Measurements from ENCODE around the gene BAZ2B.
A peak's percentile ranks its signal among the peaks of the same experiment; 100 is the strongest.

Gene BAZ2B

DNA sequence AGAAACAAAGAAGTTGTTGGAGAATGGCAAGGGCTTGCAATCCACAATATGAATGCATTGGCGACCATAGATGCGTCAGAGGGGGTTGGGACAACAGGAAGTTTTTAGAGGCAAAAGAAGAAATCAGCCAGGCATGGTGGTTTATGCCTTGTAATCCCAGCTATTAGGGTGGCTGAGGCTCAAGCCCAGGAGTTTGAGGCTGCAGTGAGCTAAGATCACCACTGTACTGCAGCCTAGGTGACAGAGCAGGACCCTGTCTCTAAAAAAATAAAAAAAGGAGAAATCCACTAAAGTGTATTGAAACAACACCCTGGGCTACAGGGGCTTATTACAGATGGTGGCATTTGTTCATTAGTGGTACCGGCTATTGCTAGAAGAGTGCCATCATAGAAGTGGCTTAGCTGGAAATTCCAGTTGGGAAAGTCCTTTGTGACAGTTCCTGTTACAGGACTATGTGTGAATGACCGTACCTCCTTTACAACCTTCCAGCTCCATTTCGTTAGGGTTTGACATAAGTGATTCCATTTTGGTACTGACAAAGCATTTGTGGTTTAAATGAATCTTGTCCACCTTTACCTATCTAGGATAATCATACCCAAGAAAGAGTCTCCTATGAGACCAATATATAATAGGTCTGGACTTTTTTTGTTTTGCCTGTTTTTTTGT, 319.2 kb downstream of the BAZ2B start:
- DNase-seq = no peak

DNA sequence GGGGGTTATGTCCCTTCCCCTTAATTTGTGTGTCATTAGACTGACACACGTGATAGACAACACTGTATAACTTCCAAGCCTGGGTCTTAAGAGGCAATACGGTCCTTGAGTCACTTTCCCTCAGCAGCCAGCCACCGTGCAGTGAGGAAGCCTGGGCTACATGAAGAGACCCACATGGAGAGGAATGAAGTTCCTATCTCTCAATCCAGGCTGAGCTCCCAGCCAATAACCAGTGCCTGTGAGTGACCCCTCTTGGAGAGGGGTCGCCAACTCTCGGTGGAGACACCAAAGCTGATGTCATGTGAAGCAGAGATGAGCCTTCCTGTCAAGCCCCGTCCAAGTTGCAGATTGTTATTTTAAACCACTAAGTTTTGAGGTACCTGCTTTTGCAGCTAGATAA, 324.2 kb downstream of the BAZ2B start:
- no peak for DNase-seq

DNA sequence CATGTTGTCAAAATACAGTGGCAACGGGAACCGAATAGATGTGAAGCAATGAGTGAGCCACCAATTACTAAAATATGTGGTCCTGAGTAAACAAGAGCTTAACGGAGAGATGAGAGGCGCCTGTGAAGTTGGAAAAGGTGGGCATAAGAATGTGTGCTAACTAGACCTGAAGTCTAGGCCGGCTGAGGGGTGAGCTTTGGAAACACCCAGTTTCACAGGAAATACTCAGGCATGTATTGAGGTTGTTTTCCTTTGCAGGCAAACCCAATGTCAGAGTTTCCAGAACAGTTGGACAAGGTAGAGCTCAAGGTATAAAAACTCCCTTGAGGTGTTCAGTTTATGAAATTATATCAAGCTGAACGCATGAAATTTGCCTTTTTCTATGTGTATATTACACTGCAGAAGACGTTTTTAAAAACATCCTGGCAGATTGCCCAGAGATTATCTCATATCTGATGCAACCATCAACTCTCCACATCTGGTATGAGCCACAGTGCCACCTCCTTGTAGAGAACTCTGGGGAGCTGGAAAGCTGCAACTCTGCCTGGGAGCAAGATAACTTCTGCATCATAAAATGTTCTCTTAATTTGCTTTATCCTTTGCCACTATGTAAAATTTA, 325.9 kb downstream of the BAZ2B start:
- DNase-seq = peak; percentile 43

DNA sequence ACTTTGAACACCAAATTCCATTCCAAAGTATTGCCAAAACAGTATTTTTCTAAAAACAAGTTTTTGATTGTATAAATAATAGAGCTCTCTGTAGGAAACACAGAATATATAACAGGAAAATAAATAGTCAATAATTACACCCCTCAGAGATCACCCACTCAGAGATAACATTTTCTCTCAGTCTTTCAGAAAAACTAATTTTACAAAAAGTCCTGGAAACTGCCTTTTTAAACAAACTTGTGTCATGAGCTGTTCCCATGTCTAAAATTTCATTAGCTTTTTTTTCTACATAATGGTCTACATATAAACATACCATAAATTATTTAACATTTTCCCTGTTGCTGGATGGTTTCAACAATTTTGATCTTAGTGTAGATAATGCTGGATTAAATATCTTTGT, 328.6 kb downstream of the BAZ2B start:
- no peak for DNase-seq

DNA sequence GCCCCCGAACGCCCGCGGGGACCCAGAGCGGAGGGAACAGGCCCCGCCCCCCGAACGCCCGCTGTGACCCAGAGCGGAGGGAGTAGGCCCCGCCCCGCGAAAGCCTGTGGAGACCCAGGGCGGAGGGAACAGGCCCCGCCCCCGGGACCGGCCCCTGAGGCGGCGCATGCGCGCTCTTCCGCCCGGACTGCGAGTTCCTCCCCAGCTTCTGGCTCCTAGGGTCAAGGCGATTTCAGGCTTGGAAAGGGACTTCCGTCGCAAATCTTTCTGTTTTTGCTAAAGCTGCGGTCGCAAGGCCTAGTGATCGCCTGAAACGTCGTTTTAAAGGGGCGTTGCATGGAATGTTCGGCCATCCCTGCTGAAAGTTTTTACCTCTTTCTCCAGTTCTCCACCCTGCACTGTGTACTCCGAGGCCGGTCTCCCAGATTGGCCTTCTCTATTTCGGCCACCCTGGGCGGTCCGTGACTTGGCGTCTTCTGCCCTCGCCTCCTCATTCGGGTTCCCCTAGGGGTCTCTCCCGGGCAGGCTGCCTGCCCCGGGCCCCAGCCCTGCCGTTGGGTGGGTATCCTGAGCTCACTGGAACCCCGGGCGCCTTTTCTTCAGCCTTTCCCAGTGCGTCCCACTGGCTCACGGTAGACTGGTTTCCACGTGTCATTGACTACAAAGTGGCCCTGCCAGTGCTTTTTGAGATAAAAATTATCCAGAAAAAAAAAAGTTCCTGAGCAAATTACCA, 329.5 kb downstream of the BAZ2B start:
- DNase-seq = peak; percentile 88

DNA sequence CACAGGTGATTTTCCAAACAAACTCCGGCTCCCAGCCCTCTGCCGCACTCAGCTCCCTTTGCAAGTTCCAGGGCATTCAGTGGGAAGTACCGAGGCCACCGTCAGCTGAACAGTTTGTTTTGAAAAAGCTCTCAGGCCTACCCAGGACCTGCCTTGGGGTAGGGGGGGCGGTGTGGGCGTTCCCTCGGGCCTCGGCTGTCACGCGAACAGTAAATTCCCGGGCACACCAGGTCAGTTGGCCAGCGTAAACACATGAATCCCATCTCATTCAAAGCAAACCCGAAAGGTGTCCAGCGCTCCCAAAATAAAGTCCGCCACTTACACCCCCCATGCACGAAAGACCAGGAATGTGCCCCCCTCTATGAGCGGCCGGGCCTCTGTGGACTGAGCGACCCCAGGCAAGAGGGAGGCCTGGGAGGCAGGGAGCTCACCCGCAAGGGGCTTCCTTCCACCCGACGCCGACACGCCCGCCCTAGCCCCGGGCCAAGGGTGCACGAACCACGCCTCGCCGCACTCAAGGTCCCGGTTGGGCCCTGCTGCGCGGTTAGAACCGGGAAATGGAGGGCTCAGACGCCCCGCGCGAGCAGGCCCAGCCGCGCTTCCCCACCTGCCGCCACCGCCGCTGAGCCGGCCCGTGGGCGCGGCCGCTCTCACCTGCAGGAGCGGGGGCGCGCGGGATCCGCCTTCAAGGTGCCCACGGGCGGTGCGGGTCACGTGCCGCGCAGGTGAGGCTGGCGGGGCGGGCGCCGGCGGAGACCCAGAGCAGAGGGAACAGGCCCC, 330.2 kb downstream of the BAZ2B start, which contains the start of gene WDSUB1:
Gene WDSUB1, minus strand, starts transcription at position 775 of the 780 bp plus-strand sequence. CDS start 3,634 bp downstream, outside the sequence.
- DNase-seq = peak; percentile 15

DNA sequence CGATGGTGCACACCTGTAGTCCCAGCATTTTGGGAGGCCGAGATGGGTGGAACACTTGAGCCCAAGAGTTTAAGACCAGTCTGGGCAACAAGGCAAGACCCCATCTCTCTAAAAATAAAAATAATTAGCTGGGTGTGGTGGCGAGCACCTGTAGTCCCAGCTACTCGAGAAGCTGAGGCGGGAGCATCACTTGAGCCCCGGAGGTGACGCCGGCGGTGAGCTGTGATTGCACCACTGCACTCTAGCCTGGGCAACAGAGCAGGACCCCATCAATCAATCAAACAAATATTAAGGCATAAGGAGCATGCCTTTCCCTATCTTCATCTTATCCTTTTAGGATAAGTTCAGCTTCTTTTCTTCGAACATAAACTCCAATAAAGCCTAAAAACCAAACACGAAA, 330.9 kb downstream of the BAZ2B start:
- DNase-seq = no peak

DNA sequence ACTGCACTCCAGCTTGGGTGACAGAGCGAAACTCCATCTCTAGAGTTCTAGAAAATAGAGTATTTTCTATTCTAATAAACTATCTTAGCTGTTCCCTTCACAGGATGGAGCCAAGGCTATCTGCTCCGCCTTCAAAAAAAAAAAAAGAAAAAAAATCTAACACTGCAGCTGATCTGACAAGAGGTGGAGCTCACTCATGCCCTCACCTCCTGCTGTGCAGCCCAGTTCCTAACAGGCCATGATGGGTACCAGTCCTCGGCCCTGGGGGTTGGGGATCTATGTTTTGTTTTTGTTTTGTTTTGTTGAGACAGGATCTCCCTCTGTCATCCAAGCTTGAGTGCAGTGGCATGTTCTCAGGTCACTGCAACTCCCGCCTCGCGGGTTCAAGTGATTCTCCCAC, 332.8 kb downstream of the BAZ2B start:
- DNase-seq = no peak

DNA sequence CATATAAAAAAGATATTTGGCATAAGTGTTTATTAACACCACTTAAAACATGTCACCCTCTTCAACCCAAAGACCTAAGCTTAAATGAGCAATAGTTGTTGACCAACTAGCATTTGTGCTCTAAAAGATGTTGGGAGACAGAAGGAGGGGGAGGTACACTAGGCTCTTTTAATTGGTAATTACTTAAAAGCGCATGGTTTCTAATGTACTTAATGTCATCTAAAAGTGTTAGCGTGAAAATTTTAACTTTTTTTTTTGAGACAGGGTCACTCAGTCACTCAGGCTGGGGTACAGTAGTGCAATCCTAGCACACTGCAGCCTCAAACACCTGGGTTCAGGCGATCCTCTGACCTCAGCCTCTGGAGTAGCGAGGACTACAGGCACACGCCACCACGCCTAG, 335.3 kb downstream of the BAZ2B start:
- no peak for DNase-seq

DNA sequence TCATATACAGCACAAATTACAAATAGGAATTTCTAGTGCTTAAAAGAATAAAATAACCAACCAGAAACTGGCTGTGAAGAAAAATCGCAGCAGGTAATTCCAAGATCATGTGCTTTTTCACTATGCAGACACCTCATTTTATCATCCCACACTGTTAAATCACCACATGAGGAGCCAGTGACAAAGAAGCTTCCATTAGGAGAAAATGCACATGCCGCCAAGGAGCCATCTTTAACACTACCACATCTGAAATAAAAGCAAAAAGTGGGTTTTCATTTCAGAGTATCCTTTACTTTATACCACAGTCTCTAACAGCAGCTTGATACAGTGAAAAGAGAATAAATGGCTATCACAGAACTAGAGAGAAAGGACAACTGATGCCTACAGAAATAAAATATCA, 336.6 kb downstream of the BAZ2B start:
- DNase-seq = no peak

DNA sequence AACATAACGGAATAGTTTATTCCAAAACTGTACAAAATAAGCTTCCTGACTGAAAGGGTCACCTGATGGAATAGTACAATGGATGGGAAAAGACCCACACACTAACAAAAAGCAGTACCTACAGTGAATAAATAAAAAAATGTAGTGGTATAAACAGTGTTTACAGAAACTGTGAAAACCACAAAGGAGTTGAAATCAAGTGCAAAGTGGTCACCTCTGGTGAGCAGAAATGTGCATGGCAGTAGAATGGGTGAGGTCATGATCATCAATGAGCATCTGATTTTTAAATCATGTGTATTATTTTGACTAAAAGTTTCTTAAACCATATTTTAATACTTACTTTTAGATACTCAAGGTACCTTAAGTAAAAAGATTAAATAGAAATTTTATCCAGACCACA, 341.2 kb downstream of the BAZ2B start:
- no peak for DNase-seq

DNA sequence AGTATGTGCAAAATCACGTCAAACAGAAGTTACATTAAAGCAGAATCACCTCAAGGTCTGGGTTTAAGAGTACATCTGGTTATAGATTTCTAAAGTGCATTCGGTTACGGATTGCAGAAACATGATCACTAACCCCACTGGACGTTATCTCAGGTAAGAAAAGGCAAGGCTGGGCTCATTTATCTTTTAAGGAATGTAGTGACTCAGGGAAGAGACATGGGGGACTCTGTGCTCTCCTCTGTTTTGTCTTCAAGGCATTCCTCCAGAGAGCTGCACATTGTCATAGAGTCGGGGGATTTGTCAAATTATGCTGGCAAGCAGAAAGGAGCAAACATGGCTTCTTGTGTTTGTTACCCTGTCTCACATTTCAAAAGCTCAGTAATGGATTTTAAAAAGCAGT, 344.2 kb downstream of the BAZ2B start:
- no peak for DNase-seq

DNA sequence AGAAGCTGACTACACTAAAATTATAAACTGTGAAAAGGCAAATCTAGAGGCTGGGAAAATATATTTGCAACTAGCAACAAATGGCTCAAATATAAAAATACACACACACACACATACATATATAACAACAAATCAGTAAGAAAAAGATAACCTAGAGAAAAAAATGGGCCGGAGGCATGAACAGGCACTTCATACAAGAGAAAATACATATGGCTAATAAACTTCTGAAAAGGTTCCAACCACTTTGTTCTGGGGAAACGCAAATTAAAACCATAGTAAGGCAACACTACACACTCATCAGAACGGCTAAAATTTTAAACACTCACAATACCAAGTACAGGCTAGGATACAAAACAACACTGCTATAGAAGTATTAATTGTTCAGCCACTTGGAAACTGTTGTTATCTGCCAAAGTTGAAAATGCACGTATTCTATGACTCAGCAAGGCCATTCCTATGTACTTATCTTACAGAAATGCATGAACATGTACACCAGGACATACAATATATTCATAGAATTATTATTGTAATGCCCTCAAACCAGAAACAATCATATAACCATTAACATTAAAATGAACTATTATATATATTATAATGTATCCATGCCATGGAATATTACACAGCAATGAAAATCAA, 345.5 kb downstream of the BAZ2B start:
- no peak for DNase-seq
